Stimulated activated memory B cell treated with anti-CD40 and anti-IgM and Interleukin-4, amounts not matched to agents 10 μg/mL and 1 μg/mL and 100 μg/mL, for 72 hours (primary cell): ENCODE measurements around the gene EME1.

ENCODE experiments used
- ATAC-seq: fragments of 150-1000 bp; cut with Tn5 transposase; 2 replicates; pipeline ENCODE4 v1.10.0; 2021
- H3K27ac Mint-ChIP-seq: one replicate; pipeline ENCODE4 v1.8.0; 2022; ENCODE audit warnings: mild to moderate bottlenecking, mixed read lengths
- H3K27me3 Mint-ChIP-seq: one replicate; pipeline ENCODE4 v1.8.0; 2022; ENCODE audit warnings: mixed read lengths
- H3K36me3 Mint-ChIP-seq: one replicate; pipeline ENCODE4 v1.8.0; 2022; ENCODE audit warnings: mixed read lengths
- H3K4me1 Mint-ChIP-seq: one replicate; pipeline ENCODE4 v1.8.0; 2022; ENCODE audit warnings: mixed read lengths
- H3K4me3 Mint-ChIP-seq: one replicate; pipeline ENCODE4 v1.8.0; 2022; ENCODE audit warnings: mild to moderate bottlenecking, moderate library complexity, mixed read lengths
- H3K9me3 Mint-ChIP-seq: one replicate; pipeline ENCODE4 v1.8.0; 2022; ENCODE audit warnings: mixed read lengths

EME1 gene

GRCh38 chr17:50355336-50355700, 17.7 kb upstream of the EME1 start:
- H3K4me3 Mint-ChIP-seq, result no peak overlapping the region
- H3K4me1 Mint-ChIP-seq, result peaks cover 19% of the 10 kb centered on the region
- H3K9me3 Mint-ChIP-seq, result no peaks in the 10 kb centered on the region
- H3K36me3 Mint-ChIP-seq, result peaks cover 22% of the 10 kb centered on the region
- no peak for ATAC-seq
- H3K27ac Mint-ChIP-seq, result no peak overlapping the region
- H3K27me3 Mint-ChIP-seq, result no peaks in the 10 kb centered on the region

- peaks cover 22% of the 10 kb centered on the region for H3K36me3 Mint-ChIP-seq
- ATAC-seq, result no peak
- H3K9me3 Mint-ChIP-seq, result no peaks in the 10 kb centered on the region
- H3K27ac Mint-ChIP-seq, result no peak overlapping the region
- no peak overlapping the region for H3K4me3 Mint-ChIP-seq
- H3K4me1 Mint-ChIP-seq, result peaks cover 14% of the 10 kb centered on the region
- H3K27me3 Mint-ChIP-seq, result no peaks in the 10 kb centered on the region
These were observed 17.2 kb upstream of the EME1 start for GRCh38 chr17:50355701-50356341.

GRCh38 chr17:50356418-50356817, 16.6 kb upstream of the EME1 start:
- peaks cover 22% of the 10 kb centered on the region for H3K36me3 Mint-ChIP-seq
- no peak overlapping the region for H3K4me3 Mint-ChIP-seq
- peaks cover 10% of the 10 kb centered on the region for H3K4me1 Mint-ChIP-seq
- H3K9me3 Mint-ChIP-seq, result no peaks in the 10 kb centered on the region
- H3K27me3 Mint-ChIP-seq, result no peaks in the 10 kb centered on the region
- no peak overlapping the region for H3K27ac Mint-ChIP-seq
- no peak for ATAC-seq

- Mint-ChIP-seq H3K9me3 (no peaks in the 10 kb centered on the region), H3K36me3 (peaks cover 22% of the 10 kb centered on the region), H3K27me3 (no peaks in the 10 kb centered on the region), H3K4me3 (no peak overlapping the region), H3K27ac (no peak overlapping the region), H3K4me1 (peaks cover 14% of the 10 kb centered on the region)
- no peak for ATAC-seq
These were observed 16.0 kb upstream of the EME1 start for GRCh38 chr17:50356892-50357510.

GRCh38 chr17:50358177-50358576, 14.9 kb upstream of the EME1 start:
- no peak for ATAC-seq
- Mint-ChIP-seq H3K9me3 (no peaks in the 10 kb centered on the region), H3K4me1 (peaks cover 13% of the 10 kb centered on the region), H3K36me3 (peaks cover 19% of the 10 kb centered on the region), H3K27ac (no peak overlapping the region), H3K27me3 (no peaks in the 10 kb centered on the region), H3K4me3 (no peak overlapping the region)

GRCh38 chr17:50359005-50359699, 13.9 kb upstream of the EME1 start:
- no peak overlapping the region for H3K4me3 Mint-ChIP-seq
- no peak overlapping the region for H3K27ac Mint-ChIP-seq
- H3K9me3 Mint-ChIP-seq, result no peaks in the 10 kb centered on the region

GRCh38 chr17:50359998-50360461, 13.0 kb upstream of the EME1 start:
- ATAC-seq, result no peak
- Mint-ChIP-seq H3K36me3 (peaks cover 15% of the 10 kb centered on the region), H3K27ac (no peak overlapping the region), H3K4me3 (no peak overlapping the region), H3K9me3 (no peaks in the 10 kb centered on the region), H3K27me3 (no peaks in the 10 kb centered on the region), H3K4me1 (peaks cover 10% of the 10 kb centered on the region)

More at GRCh38 chr17:50359005-50359699, 13.9 kb upstream of the EME1 start:
- no peak for ATAC-seq
- Mint-ChIP-seq H3K36me3 (peaks cover 13% of the 10 kb centered on the region), H3K4me1 (peaks cover 10% of the 10 kb centered on the region), H3K27me3 (no peaks in the 10 kb centered on the region)

DNA sequence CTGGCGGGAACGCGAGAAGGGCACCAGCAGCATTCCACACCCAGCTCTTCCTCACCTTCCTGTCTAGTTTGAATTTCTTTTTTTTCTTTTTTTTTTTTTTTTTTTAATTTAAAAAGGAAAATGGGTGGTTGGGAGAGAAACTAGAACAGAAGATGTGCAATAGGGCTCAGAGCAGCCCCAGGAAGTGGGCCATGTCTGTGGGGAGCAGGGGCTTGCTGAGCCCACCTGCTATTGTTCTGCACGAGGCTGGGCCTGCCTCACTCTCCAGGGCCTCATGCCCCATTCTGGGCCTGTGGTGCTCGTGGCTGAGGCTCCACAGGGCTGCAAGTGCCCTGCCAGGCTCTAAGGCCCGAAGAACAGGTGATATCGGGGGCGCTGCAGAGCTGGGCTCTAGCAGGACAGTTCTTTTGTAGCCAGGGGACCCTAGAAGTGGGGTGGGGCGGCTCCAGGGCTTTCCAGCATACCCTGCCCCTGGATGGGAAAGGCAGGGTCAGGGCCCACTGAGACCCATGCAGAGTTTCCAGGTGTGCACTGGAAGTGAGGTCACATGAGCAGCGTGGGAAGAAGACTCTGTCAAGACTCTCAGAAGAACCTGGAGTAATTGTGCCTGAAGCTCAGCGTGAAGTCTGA, 12.4 kb upstream of the EME1 start:
- Mint-ChIP-seq H3K27me3 (no peaks in the 10 kb centered on the region), H3K27ac (no peak overlapping the region), H3K4me1 (peaks cover 10% of the 10 kb centered on the region), H3K9me3 (no peaks in the 10 kb centered on the region), H3K4me3 (no peak overlapping the region), H3K36me3 (peaks cover 19% of the 10 kb centered on the region)
- no peak for ATAC-seq

- Mint-ChIP-seq H3K36me3 (peaks cover 17% of the 10 kb centered on the region), H3K4me1 (peaks cover 10% of the 10 kb centered on the region), H3K4me3 (no peak overlapping the region), H3K27ac (no peak overlapping the region), H3K27me3 (no peaks in the 10 kb centered on the region), H3K9me3 (no peaks in the 10 kb centered on the region)
- peak; percentile 75 for ATAC-seq
These were observed 11.2 kb upstream of the EME1 start for GRCh38 chr17:50361561-50362480.

DNA sequence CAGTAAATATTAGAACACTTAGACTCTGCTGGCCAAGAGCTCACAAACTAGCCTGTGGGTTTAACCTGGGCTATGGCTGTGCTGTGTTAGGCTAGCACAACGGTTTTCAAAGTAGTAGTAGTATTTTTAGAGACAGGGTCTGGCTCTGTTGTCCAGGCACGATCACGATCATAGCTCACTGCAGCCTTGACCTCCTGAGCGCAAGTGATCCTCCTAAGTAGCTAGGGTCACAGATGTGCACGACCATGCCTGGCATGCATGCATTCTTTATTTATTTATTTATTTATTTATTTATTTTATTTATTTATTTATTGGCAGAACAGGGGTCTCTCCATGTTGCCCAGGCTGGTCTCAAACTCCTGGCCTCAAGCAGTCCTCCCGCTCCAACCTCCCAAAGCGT, 10.4 kb upstream of the EME1 start:
- H3K4me3 Mint-ChIP-seq, result no peak overlapping the region
- H3K36me3 Mint-ChIP-seq, result peaks cover 17% of the 10 kb centered on the region
- H3K27ac Mint-ChIP-seq, result no peak overlapping the region
- peaks cover 10% of the 10 kb centered on the region for H3K4me1 Mint-ChIP-seq
- no peaks in the 10 kb centered on the region for H3K27me3 Mint-ChIP-seq
- ATAC-seq, result no peak
- H3K9me3 Mint-ChIP-seq, result no peaks in the 10 kb centered on the region

DNA sequence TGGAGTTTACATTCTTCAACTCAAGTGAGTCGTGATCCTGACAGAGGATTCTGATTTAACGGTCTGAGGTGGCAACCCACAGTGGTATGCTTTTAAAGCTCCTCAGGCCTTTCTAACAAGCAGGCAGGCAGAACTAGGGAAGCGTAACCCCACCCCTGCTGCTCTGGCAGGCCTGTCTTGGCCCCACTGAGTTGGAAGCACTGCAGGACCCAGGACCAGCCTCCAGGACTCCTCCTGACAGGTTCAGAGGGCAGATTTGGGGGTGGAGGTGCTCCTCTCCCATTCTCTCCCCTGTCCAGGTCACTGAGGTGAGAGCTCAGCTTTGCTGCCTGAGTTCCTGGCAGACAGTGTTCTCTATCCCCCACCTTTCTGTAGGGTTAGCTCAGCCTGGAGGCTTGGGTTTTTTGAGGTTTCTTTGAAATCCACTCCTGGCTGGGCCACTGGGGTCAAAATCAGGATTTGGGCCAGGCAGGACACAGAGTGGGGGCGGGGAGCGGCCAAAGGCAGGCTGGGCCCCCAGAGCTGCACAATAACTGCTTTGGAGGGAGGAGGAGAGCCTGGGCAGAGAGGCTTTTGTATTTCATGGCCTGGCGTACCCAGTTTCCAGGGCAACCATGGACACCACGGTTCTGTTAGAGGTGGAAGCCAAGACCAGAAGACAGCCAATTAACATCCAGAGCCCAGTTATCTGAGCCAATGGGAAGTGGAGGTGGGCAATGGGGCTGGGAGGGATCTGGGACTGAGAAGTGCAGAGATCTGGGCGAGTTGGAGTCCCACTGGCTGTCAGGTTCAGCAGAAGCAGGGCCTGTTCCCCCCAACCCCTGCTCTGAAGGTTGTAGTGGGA, 9.6 kb upstream of the EME1 start:
- H3K27ac Mint-ChIP-seq, result no peak overlapping the region
- no peak for ATAC-seq
- peaks cover 10% of the 10 kb centered on the region for H3K4me1 Mint-ChIP-seq
- H3K36me3 Mint-ChIP-seq, result peaks cover 24% of the 10 kb centered on the region
- no peaks in the 10 kb centered on the region for H3K9me3 Mint-ChIP-seq
- H3K4me3 Mint-ChIP-seq, result no peak overlapping the region
- no peaks in the 10 kb centered on the region for H3K27me3 Mint-ChIP-seq

DNA sequence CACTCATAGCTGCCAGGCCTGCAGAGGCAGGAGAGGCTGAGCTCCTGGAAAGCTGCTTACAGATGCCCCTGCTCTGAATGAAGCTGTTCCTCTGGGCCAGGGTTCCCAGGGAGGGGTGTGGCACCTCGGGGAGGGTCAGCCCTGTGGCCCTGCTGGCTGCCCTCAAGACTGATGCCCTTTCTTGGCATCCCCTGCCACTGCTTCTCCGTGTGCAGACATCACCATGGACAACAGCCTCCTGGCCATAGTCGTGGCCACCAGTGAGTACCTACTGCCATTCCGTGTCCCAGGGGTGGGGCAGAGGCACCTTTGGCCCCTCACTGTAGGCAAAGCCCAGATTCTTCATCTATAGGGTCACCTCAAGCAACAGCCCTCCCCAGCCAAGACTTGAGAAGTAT, 9.0 kb upstream of the EME1 start:
- Mint-ChIP-seq H3K27ac (no peak overlapping the region), H3K9me3 (no peaks in the 10 kb centered on the region), H3K4me1 (peaks cover 10% of the 10 kb centered on the region), H3K36me3 (peaks cover 24% of the 10 kb centered on the region), H3K4me3 (no peak overlapping the region), H3K27me3 (no peaks in the 10 kb centered on the region)
- ATAC-seq, result no peak

- Mint-ChIP-seq H3K4me3 (no peak overlapping the region), H3K36me3 (peaks cover 24% of the 10 kb centered on the region), H3K27ac (no peak overlapping the region), H3K9me3 (no peaks in the 10 kb centered on the region), H3K27me3 (no peaks in the 10 kb centered on the region), H3K4me1 (peaks cover 10% of the 10 kb centered on the region)
- ATAC-seq, result no peak
These were observed 8.3 kb upstream of the EME1 start for GRCh38 chr17:50364715-50365114.

GRCh38 chr17:50365165-50365564, 7.9 kb upstream of the EME1 start:
- Mint-ChIP-seq H3K36me3 (peaks cover 24% of the 10 kb centered on the region), H3K9me3 (no peaks in the 10 kb centered on the region), H3K4me1 (peaks cover 10% of the 10 kb centered on the region), H3K27ac (no peak overlapping the region), H3K4me3 (no peak overlapping the region), H3K27me3 (no peaks in the 10 kb centered on the region)
- ATAC-seq, result no peak
